HepG2 (cell line): Measurements from ENCODE around the gene CMPK1. TPM values are rescaled to one million over a fixed set of nuclear protein-coding genes. Genes with fewer than 3 reads are reported as not detected.

Experiments
- EP300 ChIP-seq, 3 experiments: sonication (generic) in 1 of 3; formaldehyde crosslinking in 1 of 3; IDR thresholded peaks; 2 replicates each; pipeline versions ENCODE4 v1.5.1 to v1.6.1; 2011 to 2020; ENCODE audit warnings: low read depth in 2 of 3, low read length in 2 of 3, borderline replicate concordance in 1 of 3, improper control_type of control experiment in 1 of 3, mild to moderate bottlenecking in 1 of 3, missing genetic modification reagents in 1 of 3, moderate library complexity in 1 of 3
- HBP1 ChIP-seq: IDR thresholded peaks from 2 replicates; pipeline ENCODE4 v1.6.1; 2016; ENCODE audit warnings: low read depth, control low read depth
- HDAC2 ChIP-seq: sonication (generic); formaldehyde crosslinking; IDR thresholded peaks from 2 replicates; pipeline ENCODE4 v1.4.0; 2020; ENCODE audit warnings: missing genetic modification reagents
- MED13 ChIP-seq: sonication (generic); formaldehyde crosslinking; IDR thresholded peaks from 2 replicates; pipeline ENCODE4 v1.5.0; 2020; ENCODE audit warnings: missing genetic modification reagents
- MIXL1 ChIP-seq: IDR thresholded peaks from 2 replicates; pipeline ENCODE4 v1.6.1; 2016
- MNT ChIP-seq: fragments of 450-650 bp; IDR thresholded peaks from 2 replicates; pipeline ENCODE4 v1.6.1; 2016
- NFE2L1 ChIP-seq: sonication (generic); formaldehyde crosslinking; IDR thresholded peaks from 2 replicates; pipeline ENCODE4 v1.4.0; 2020; ENCODE audit warnings: missing genetic modification reagents, mild to moderate bottlenecking, borderline replicate concordance
- RBM22 ChIP-seq: fragments of 200-400 bp; formaldehyde crosslinking; optimal IDR thresholded peaks from 2 replicates; pipeline ENCODE3; 2017; ENCODE audit warnings: mild to moderate bottlenecking, low read length, moderate library complexity
- REPIN1 ChIP-seq: sonication (generic); formaldehyde crosslinking; IDR thresholded peaks from 2 replicates; pipeline ENCODE4 v1.8.0; 2022; ENCODE audit warnings: missing genetic modification reagents, low read depth, mild to moderate bottlenecking, borderline replicate concordance
- SIN3A ChIP-seq: IDR thresholded peaks from 2 replicates; pipeline ENCODE4 v1.6.1; 2011; ENCODE audit warnings: low read depth, mild to moderate bottlenecking, control low read depth, low read length, borderline replicate concordance
- SOX6 ChIP-seq, 2 experiments: fragments of 450-650 bp in 1 of 2; sonication (generic) in 1 of 2; formaldehyde crosslinking in 1 of 2; IDR thresholded peaks; 2 replicates each; pipeline versions ENCODE4 v1.4.0 to v1.6.1; 2017 to 2020; ENCODE audit warnings: antibody characterized with exemption in 1 of 2, mild to moderate bottlenecking in 1 of 2, missing genetic modification reagents in 1 of 2
- TBP ChIP-seq: sonication (generic); formaldehyde crosslinking; IDR thresholded peaks from 2 replicates; pipeline ENCODE4 v1.5.0; 2020; ENCODE audit warnings: missing genetic modification reagents
- ZBTB21 ChIP-seq: sonication (generic); formaldehyde crosslinking; IDR thresholded peaks from 2 replicates; pipeline ENCODE4 v1.4.0; 2020; ENCODE audit warnings: missing genetic modification reagents
- ZKSCAN1 ChIP-seq: fragments of 150-350 bp; IDR thresholded peaks from 2 replicates; pipeline ENCODE4 v1.6.1; 2014; ENCODE audit warnings: low read length
- ZNF136 ChIP-seq: sonication (generic); formaldehyde crosslinking; IDR thresholded peaks from 2 replicates; pipeline ENCODE4 v1.8.1; 2022; ENCODE audit warnings: low read depth, mild to moderate bottlenecking, moderate library complexity, missing genetic modification reagents
- ZNF253 ChIP-seq: sonication (generic); formaldehyde crosslinking; IDR thresholded peaks from 2 replicates; pipeline ENCODE4 v1.8.0; 2022; ENCODE audit warnings: mild to moderate bottlenecking, missing genetic modification reagents, borderline replicate concordance
- ZNF329 ChIP-seq: sonication (generic); formaldehyde crosslinking; IDR thresholded peaks from 2 replicates; pipeline ENCODE4 v1.9.0; 2021; ENCODE audit warnings: low read depth, mild to moderate bottlenecking, missing genetic modification reagents
- ZNF572 ChIP-seq: sonication (generic); formaldehyde crosslinking; IDR thresholded peaks from 2 replicates; pipeline ENCODE4 v1.5.1; 2020; ENCODE audit warnings: mild to moderate bottlenecking, missing genetic modification reagents
- ZNF605 ChIP-seq: sonication (generic); formaldehyde crosslinking; IDR thresholded peaks from 2 replicates; pipeline ENCODE4 v1.8.0; 2022; ENCODE audit warnings: mild to moderate bottlenecking, missing genetic modification reagents
- polyA plus RNA-seq, 8 experiments: library from polyadenylated mRNA; depleted of rRNA in 3 of 8; stranded (reverse) in 7 of 8; unstranded in 1 of 8; fragments of >200 nt; fragmentation: Illumina TruSeq in 4 of 8; extraction: Trizol in 4 of 8; gene quantifications; 2 replicates each; pipeline versions ENCODE4 v1.2.1 to v1.2.3, GENCODE V29; 2011 to 2016; ENCODE audit warnings: low read depth in 4 of 8, missing spikeins in 1 of 8, mixed read lengths in 1 of 8; ENCODE audit not compliant: insufficient read depth in 1 of 8
- total RNA-seq, 5 experiments: library from RNA; depleted of rRNA; stranded (reverse); fragments of >200 nt; fragmentation: Illumina TruSeq; extraction: Trizol; gene quantifications; 2 replicates each; pipeline ENCODE4 v1.2.3, GENCODE V29; 2016; ENCODE audit warnings: low read depth in 1 of 5
- TF ChIP-seq, protein P1 (sequence below): sonication (generic); formaldehyde crosslinking; conservative IDR thresholded peaks from 2 replicates; pipeline ENCODE4 v1.8.0; 2022; ENCODE audit warnings: missing genetic modification reagents
- TF ChIP-seq, protein P2 (sequence below): IDR thresholded peaks from 2 replicates; pipeline ENCODE4 v1.6.1; 2012; ENCODE audit warnings: inconsistent platforms

CMPK1 gene
- total and polyA plus RNA-seq, 2 of the 13 experiments (the other 11 are each of a cell fraction or from before 2014, with no cell fraction given): 38.3 to 92.0 TPM

GRCh38 chr1:47380699-47381098 is 47.1 kb downstream of the CMPK1 start (continued):
- TF ChIP-seq ZNF329 (CRISPR knock-in tag): no peak
- no peak for TF ChIP-seq ZKSCAN1
- no peak for TF ChIP-seq ZNF572
- TF ChIP-seq ZNF253 (CRISPR knock-in tag): no peak
- TF ChIP-seq MIXL1 (CRISPR knock-in tag): peak; percentile 56; the same call in 1 of the 2 replicates
- no peak for TF ChIP-seq SIN3A
- TF ChIP-seq TBP (CRISPR knock-in tag): no peak
- no peak for TF ChIP-seq ZNF136
- 0 out of 2 replicates have a peak, but pooled peaks have one; percentile 43 for TF ChIP-seq HDAC2 (CRISPR knock-in tag)
- TF ChIP-seq, protein P1, sequence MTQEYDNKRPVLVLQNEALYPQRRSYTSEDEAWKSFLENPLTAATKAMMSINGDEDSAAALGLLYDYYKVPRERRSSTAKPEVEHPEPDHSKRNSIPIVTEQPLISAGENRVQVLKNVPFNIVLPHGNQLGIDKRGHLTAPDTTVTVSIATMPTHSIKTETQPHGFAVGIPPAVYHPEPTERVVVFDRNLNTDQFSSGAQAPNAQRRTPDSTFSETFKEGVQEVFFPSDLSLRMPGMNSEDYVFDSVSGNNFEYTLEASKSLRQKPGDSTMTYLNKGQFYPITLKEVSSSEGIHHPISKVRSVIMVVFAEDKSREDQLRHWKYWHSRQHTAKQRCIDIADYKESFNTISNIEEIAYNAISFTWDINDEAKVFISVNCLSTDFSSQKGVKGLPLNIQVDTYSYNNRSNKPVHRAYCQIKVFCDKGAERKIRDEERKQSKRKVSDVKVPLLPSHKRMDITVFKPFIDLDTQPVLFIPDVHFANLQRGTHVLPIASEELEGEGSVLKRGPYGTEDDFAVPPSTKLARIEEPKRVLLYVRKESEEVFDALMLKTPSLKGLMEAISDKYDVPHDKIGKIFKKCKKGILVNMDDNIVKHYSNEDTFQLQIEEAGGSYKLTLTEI (CRISPR knock-in tag): no peak
- TF ChIP-seq, protein P2, sequence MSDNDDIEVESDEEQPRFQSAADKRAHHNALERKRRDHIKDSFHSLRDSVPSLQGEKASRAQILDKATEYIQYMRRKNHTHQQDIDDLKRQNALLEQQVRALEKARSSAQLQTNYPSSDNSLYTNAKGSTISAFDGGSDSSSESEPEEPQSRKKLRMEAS: no peak
- TF ChIP-seq ZBTB21 (CRISPR knock-in tag): no peak
- TF ChIP-seq NFE2L1 (CRISPR knock-in tag): no peak
- TF ChIP-seq MNT: no peak
- no peak for TF ChIP-seq ZNF605
- peak in 1 of 2 experiments; percentile 60; a peak in 1 of 4 replicates for TF ChIP-seq EP300 (IDR thresholded peaks at IDR 0.05; ENCODE audit: low read depth in 2 of 2, low read length in 2 of 2)
- TF ChIP-seq EP300 (CRISPR knock-in tag; IDR thresholded peaks at IDR 0.05; ENCODE audit: borderline replicate concordance): peak; percentile 23; the same call in 1 of the 2 replicates
- no peak for TF ChIP-seq HBP1 (CRISPR knock-in tag)
- TF ChIP-seq SOX6 (IDR thresholded peaks at IDR 0.05): no peak
- peak; percentile 56; the same call in 1 of the 2 replicates for TF ChIP-seq SOX6 (CRISPR knock-in tag; IDR thresholded peaks at IDR 0.05)
- TF ChIP-seq REPIN1 (CRISPR knock-in tag): no peak
- no peak for TF ChIP-seq MED13 (CRISPR knock-in tag)
- no peak for TF ChIP-seq RBM22
